Central memory CD8-positive, alpha-beta T cell (primary cell): Measurements from ENCODE around the gene POC1A.

Experiments
- ATAC-seq: fragments of 150-1000 bp; cut with Tn5 transposase; replicated peaks from 2 replicates; pipeline ENCODE4 v1.10.0; 2022; ENCODE audit warnings: mild to moderate bottlenecking, moderate FRiP score, moderate number of reproducible peaks; ENCODE audit not compliant: poor library complexity, severe bottlenecking; ENCODE audit errors: extremely low read depth
- DNase-seq, 2 donors: peaks; one replicate each; pipeline ENCODE4 v3.0.0; 2021; ENCODE audit warnings: low spot score in 2 of 2
- H3K27ac Mint-ChIP-seq: one replicate; pipeline ENCODE4 v1.8.0; 2022; ENCODE audit warnings: low read depth, mild to moderate bottlenecking, moderate library complexity, mixed read lengths
- H3K27me3 Mint-ChIP-seq: one replicate; pipeline ENCODE4 v1.8.0; 2022; ENCODE audit warnings: mixed read lengths
- H3K36me3 Mint-ChIP-seq: one replicate; pipeline ENCODE4 v1.8.0; 2022; ENCODE audit warnings: mild to moderate bottlenecking, moderate library complexity, mixed read lengths; ENCODE audit not compliant: insufficient read depth
- H3K4me1 Mint-ChIP-seq: one replicate; pipeline ENCODE4 v1.8.0; 2022; ENCODE audit warnings: mixed read lengths
- H3K4me3 Mint-ChIP-seq: one replicate; pipeline ENCODE4 v1.8.0; 2022; ENCODE audit warnings: mild to moderate bottlenecking, moderate library complexity, mixed read lengths
- H3K9me3 Mint-ChIP-seq: one replicate; pipeline ENCODE4 v1.8.0; 2022; ENCODE audit warnings: mixed read lengths

POC1A gene

DNA sequence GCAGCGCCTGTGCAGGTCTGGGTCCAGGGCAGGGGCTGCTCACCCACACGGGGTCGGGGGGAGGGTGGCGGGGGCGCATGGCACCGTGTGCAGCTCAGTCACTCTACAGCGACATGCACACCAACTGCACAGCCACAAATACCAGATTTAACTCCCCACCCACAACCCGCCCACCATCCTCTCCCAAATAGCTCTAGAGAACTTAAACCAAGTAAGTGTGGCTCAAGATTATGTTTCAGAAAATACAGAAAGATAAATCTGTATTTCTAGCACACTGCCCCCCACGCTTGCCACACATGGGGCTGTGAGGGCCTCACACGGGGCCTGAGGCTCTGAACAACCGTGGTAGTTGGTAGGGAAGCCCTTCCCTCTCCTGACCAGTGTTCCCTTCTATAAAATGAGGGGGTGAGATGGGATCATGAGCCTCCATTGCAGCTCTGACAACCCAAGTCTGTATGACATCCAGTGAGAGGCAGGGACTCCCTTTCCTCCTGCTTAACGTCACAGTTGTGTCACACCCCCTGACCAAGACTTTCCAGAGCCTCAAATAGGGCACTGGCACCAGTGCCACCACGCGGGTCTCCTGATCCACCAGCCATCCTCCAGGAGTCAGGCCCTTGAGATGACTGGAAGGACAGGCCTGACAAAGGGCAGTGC lies 23.1 kb downstream of the POC1A start:
- Mint-ChIP-seq H3K36me3 (peaks cover 5% of the 10 kb centered on the region), H3K9me3 (no peaks in the 10 kb centered on the region), H3K4me3 (no peak overlapping the region), H3K4me1 (no peaks in the 10 kb centered on the region), H3K27me3 (no peaks in the 10 kb centered on the region), H3K27ac (no peak overlapping the region)
- DNase-seq (no peak), ATAC-seq (no peak)

- Mint-ChIP-seq H3K4me1 (no peaks in the 10 kb centered on the region), H3K27me3 (no peaks in the 10 kb centered on the region), H3K4me3 (no peak overlapping the region), H3K9me3 (no peaks in the 10 kb centered on the region), H3K27ac (no peak overlapping the region), H3K36me3 (peaks cover 2% of the 10 kb centered on the region)
- DNase-seq (no peak), ATAC-seq (no peak)
Observed at GRCh38 chr3:52128118-52128683, 26.0 kb downstream of the POC1A start.

GRCh38 chr3:52126500-52126899 lies 27.7 kb downstream of the POC1A start:
- Mint-ChIP-seq H3K27ac (no peak overlapping the region), H3K36me3 (peaks cover 2% of the 10 kb centered on the region), H3K4me3 (no peak overlapping the region)

GRCh38 chr3:52126036-52126435 lies 28.2 kb downstream of the POC1A start:
- no peaks in the 10 kb centered on the region for H3K27me3 Mint-ChIP-seq
- no peaks in the 10 kb centered on the region for H3K9me3 Mint-ChIP-seq
- H3K27ac Mint-ChIP-seq = no peak overlapping the region
- DNase-seq = no peak
- H3K4me3 Mint-ChIP-seq = no peak overlapping the region
- no peak for ATAC-seq
- no peaks in the 10 kb centered on the region for H3K4me1 Mint-ChIP-seq
- H3K36me3 Mint-ChIP-seq = peaks cover 2% of the 10 kb centered on the region

More at GRCh38 chr3:52126500-52126899, 27.7 kb downstream of the POC1A start:
- ATAC-seq (no peak), DNase-seq (no peak)
- Mint-ChIP-seq H3K9me3 (no peaks in the 10 kb centered on the region), H3K4me1 (no peaks in the 10 kb centered on the region), H3K27me3 (no peaks in the 10 kb centered on the region)

GRCh38 chr3:52124766-52125165 lies 29.5 kb downstream of the POC1A start:
- no peaks in the 10 kb centered on the region for H3K4me1 Mint-ChIP-seq
- H3K36me3 Mint-ChIP-seq = peaks cover 2% of the 10 kb centered on the region
- DNase-seq (no peak), ATAC-seq (no peak)
- no peak overlapping the region for H3K4me3 Mint-ChIP-seq
- no peaks in the 10 kb centered on the region for H3K27me3 Mint-ChIP-seq
- no peak overlapping the region for H3K27ac Mint-ChIP-seq
- H3K9me3 Mint-ChIP-seq = no peaks in the 10 kb centered on the region

GRCh38 chr3:52124126-52124525 lies 30.1 kb downstream of the POC1A start:
- Mint-ChIP-seq H3K27me3 (no peaks in the 10 kb centered on the region), H3K36me3 (no peaks in the 10 kb centered on the region), H3K4me3 (no peak overlapping the region), H3K27ac (no peak overlapping the region), H3K9me3 (no peaks in the 10 kb centered on the region), H3K4me1 (no peaks in the 10 kb centered on the region)
- DNase-seq (no peak), ATAC-seq (no peak)

DNA sequence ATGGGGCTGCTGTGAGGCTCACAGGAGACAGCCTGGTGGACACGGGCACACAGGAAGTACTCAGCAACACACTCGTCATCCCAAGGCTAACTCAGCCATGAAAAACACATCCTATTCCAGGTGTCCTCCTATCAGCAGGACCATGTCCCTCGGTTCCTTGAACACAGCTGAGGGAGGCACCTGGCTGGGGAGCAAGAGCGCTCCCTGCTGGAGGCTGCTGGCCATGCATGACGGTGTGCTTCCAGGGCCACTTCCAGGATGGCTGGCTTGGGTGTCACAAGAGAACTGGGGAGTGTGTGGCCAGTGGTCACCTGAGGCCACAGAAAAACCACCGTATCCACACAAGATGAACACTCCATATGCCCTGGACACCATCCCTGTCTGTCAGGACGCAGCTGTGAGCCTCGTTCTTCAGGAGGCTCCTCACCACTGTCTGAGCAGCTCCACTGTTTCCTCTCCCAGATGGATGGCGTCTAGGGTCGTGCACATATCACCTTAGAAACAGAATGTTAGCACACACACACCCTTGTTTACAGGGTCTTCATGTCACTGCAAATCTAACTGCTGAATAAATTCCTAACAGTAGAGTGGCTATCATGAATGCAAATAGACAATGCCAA lies 31.0 kb downstream of the POC1A start:
- DNase-seq = peak; percentile 56 to 68
- Mint-ChIP-seq H3K27ac (no peak overlapping the region), H3K9me3 (no peaks in the 10 kb centered on the region), H3K27me3 (no peaks in the 10 kb centered on the region), H3K36me3 (no peaks in the 10 kb centered on the region), H3K4me3 (no peak overlapping the region), H3K4me1 (no peaks in the 10 kb centered on the region)
- peak; percentile 70 for ATAC-seq

DNA sequence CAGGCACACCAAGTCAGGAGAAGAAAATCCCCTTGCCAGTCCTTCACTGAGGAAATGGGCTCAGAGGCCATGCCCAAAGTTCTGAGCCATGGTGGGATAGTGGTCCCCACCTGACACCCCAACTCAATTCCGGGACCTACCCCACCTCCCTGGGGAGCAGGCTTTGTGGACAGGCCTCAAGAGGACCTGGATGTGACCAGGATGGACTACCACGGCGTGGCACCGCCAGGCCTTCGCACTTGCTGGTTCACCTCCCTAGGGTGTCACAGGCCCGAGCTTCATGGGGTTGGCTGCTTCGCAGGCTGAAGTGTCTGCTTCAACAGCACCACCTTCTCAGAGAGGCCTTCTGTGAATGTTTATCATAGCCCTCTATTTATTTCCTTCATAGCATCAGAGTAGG lies 31.7 kb downstream of the POC1A start:
- H3K4me1 Mint-ChIP-seq = no peaks in the 10 kb centered on the region
- H3K27ac Mint-ChIP-seq = no peak overlapping the region
- H3K36me3 Mint-ChIP-seq = no peaks in the 10 kb centered on the region
- ATAC-seq = no peak
- DNase-seq = no peak
- no peaks in the 10 kb centered on the region for H3K9me3 Mint-ChIP-seq
- H3K4me3 Mint-ChIP-seq = no peak overlapping the region
- no peaks in the 10 kb centered on the region for H3K27me3 Mint-ChIP-seq

- Mint-ChIP-seq H3K4me3 (no peak overlapping the region), H3K9me3 (no peaks in the 10 kb centered on the region), H3K4me1 (no peaks in the 10 kb centered on the region), H3K36me3 (no peaks in the 10 kb centered on the region), H3K27me3 (no peaks in the 10 kb centered on the region), H3K27ac (no peak overlapping the region)
- ATAC-seq (no peak), DNase-seq (no peak)
Observed at GRCh38 chr3:52121813-52122212, 32.4 kb downstream of the POC1A start.

- Mint-ChIP-seq H3K27ac (no peak overlapping the region), H3K27me3 (no peaks in the 10 kb centered on the region), H3K4me1 (no peaks in the 10 kb centered on the region), H3K4me3 (no peak overlapping the region), H3K36me3 (no peaks in the 10 kb centered on the region), H3K9me3 (no peaks in the 10 kb centered on the region)
- ATAC-seq (no peak), DNase-seq (no peak)
Observed at GRCh38 chr3:52121464-52121805, 32.8 kb downstream of the POC1A start.

- no peaks in the 10 kb centered on the region for H3K9me3 Mint-ChIP-seq
- H3K4me3 Mint-ChIP-seq = no peak overlapping the region
- H3K27me3 Mint-ChIP-seq = no peaks in the 10 kb centered on the region
- H3K4me1 Mint-ChIP-seq = no peaks in the 10 kb centered on the region
- H3K27ac Mint-ChIP-seq = no peak overlapping the region
- no peaks in the 10 kb centered on the region for H3K36me3 Mint-ChIP-seq
- no peak for DNase-seq
- no peak for ATAC-seq
Observed at GRCh38 chr3:52120556-52121463, 33.4 kb downstream of the POC1A start.

GRCh38 chr3:52119826-52120225 lies 34.4 kb downstream of the POC1A start:
- H3K27ac Mint-ChIP-seq = no peak overlapping the region
- no peaks in the 10 kb centered on the region for H3K4me1 Mint-ChIP-seq
- H3K4me3 Mint-ChIP-seq = no peak overlapping the region
- H3K9me3 Mint-ChIP-seq = no peaks in the 10 kb centered on the region
- no peaks in the 10 kb centered on the region for H3K27me3 Mint-ChIP-seq
- ATAC-seq (no peak), DNase-seq (no peak)
- H3K36me3 Mint-ChIP-seq = no peaks in the 10 kb centered on the region
